Peyer's patch (tissue), 4 donors: ENCODE results near the gene DLGAP4. TPM values are rescaled to one million over a fixed set of nuclear protein-coding genes. Genes with fewer than 3 reads are reported as not detected.
"Not testable (repeated sequence)": the region's sequence is repeated elsewhere in the genome, so short reads cannot be mapped to it uniquely, and the experiment has no call there.

ENCODE experiments used
- DNase-seq, 3 donors: peaks; one replicate each; pipeline ENCODE4 v3.0.0-alpha.2; 2017 to 2019
- H3K27ac ChIP-seq, 4 donors: fragments of 200-600 bp; sonication (generic); one replicate each; pipeline ENCODE4 v1.5.1; 2016 to 2019
- H3K27me3 ChIP-seq, 2 donors: fragments of 200-600 bp; sonication (generic); one replicate each; pipeline ENCODE4 v1.5.1; 2019
- H3K36me3 ChIP-seq, 3 donors: fragments of 200-600 bp; sonication (generic); one replicate each; pipeline ENCODE4 v1.5.1; 2016 to 2019
- H3K4me1 ChIP-seq, 4 donors: fragments of 200-600 bp; sonication (generic); one replicate each; pipeline ENCODE4 v1.5.1; 2016 to 2019
- H3K4me3 ChIP-seq, 4 donors: fragments of 200-600 bp; sonication (generic); 1 replicate in 3 of 4; 2 replicates in 1 of 4; pipeline ENCODE4 v1.5.1; 2016 to 2019; ENCODE audit warnings: mild to moderate bottlenecking in 1 of 4
- H3K9me3 ChIP-seq, 4 donors: fragments of 200-600 bp; sonication (generic); one replicate each; pipeline ENCODE4 v1.5.1; 2016 to 2019; ENCODE audit warnings: mild to moderate bottlenecking in 1 of 4
- CTCF ChIP-seq, 6 experiments: fragments of 450-650 bp in 4 of 6; fragments of 200-600 bp in 2 of 6; sonication (generic) in 1 of 6; IDR thresholded peaks; one replicate each; pipeline ENCODE4 v1.5.1; 2017 to 2019; ENCODE audit warnings: antibody characterized with exemption in 6 of 6, mild to moderate bottlenecking in 3 of 6, moderate library complexity in 1 of 6
- POLR2A ChIP-seq, 2 donors: fragments of 450-650 bp; IDR thresholded peaks; one replicate each; pipeline ENCODE4 v1.5.1; 2017; ENCODE audit warnings: antibody characterized with exemption in 2 of 2, mild to moderate bottlenecking in 2 of 2, moderate library complexity in 2 of 2
- total RNA-seq, 4 donors: library from RNA; depleted of rRNA; stranded (reverse); fragments of >200 nt; gene quantifications; one replicate each; pipeline ENCODE4 v1.1.0, GENCODE V29; 2016

The DLGAP4 gene
- total RNA-seq, 4 donors from 2014 or later = 44.5 to 70.1 (median 59.0) TPM

GRCh38 chr20:36549942-36550789 is 244.0 kb downstream of the DLGAP4 start:
- Histone ChIP-seq H3K27ac (peak overlapping the region in 1 of 4 donors; percentile 61), H3K9me3 (no peaks in the 10 kb centered on the region), H3K36me3 (no peaks in the 10 kb centered on the region), H3K4me1 (no peaks in the 10 kb centered on the region), H3K4me3 (no peak overlapping the region), H3K27me3 (no peaks in the 10 kb centered on the region)
- no peak for DNase-seq
- no peak for TF ChIP-seq CTCF (IDR thresholded peaks at IDR 0.05)
- TF ChIP-seq POLR2A (IDR thresholded peaks at IDR 0.05) = no peak

GRCh38 chr20:36550790-36551299 is 244.7 kb downstream of the DLGAP4 start:
- no peaks in the 10 kb centered on the region for H3K9me3 ChIP-seq

GRCh38 chr20:36555248-36555647 is 249.1 kb downstream of the DLGAP4 start:
- Histone ChIP-seq H3K27ac (no peak overlapping the region), H3K36me3 (no peaks in the 10 kb centered on the region), H3K27me3 (no peaks in the 10 kb centered on the region), H3K9me3 (no peaks in the 10 kb centered on the region), H3K4me3 (no peak overlapping the region), H3K4me1 (peaks cover 0 to 4% (median 0%) of the 10 kb centered on the region in 4 donors)
- DNase-seq = no peak
- TF ChIP-seq CTCF (IDR thresholded peaks at IDR 0.05) = no peak
- no peak for TF ChIP-seq POLR2A (IDR thresholded peaks at IDR 0.05)

More at GRCh38 chr20:36550790-36551299, 244.7 kb downstream of the DLGAP4 start:
- Histone ChIP-seq H3K36me3 (no peaks in the 10 kb centered on the region), H3K27me3 (no peaks in the 10 kb centered on the region), H3K4me3 (no peak overlapping the region), H3K4me1 (no peaks in the 10 kb centered on the region), H3K27ac (peak overlapping the region in 1 of 4 donors; percentile 61)
- no peak for DNase-seq
- TF ChIP-seq POLR2A (IDR thresholded peaks at IDR 0.05) (no peak), CTCF (IDR thresholded peaks at IDR 0.05) (no peak)

- Histone ChIP-seq H3K27me3 (no peaks in the 10 kb centered on the region), H3K27ac (no peak overlapping the region), H3K36me3 (no peaks in the 10 kb centered on the region), H3K4me1 (no peaks in the 10 kb centered on the region), H3K9me3 (no peaks in the 10 kb centered on the region), H3K4me3 (no peak overlapping the region)
- no peak for DNase-seq
- TF ChIP-seq POLR2A (IDR thresholded peaks at IDR 0.05) (no peak), CTCF (IDR thresholded peaks at IDR 0.05) (no peak)
Observed at GRCh38 chr20:36562724-36563123, 256.6 kb downstream of the DLGAP4 start.

GRCh38 chr20:36563374-36563773 is 257.2 kb downstream of the DLGAP4 start:
- Histone ChIP-seq H3K27me3 (no peaks in the 10 kb centered on the region), H3K27ac (no peak overlapping the region), H3K9me3 (no peaks in the 10 kb centered on the region), H3K4me3 (no peak overlapping the region), H3K4me1 (no peaks in the 10 kb centered on the region), H3K36me3 (no peaks in the 10 kb centered on the region)
- TF ChIP-seq POLR2A (IDR thresholded peaks at IDR 0.05) (no peak), CTCF (IDR thresholded peaks at IDR 0.05) (no peak)
- DNase-seq = no peak

- not testable (repeated sequence) for H3K27ac ChIP-seq, H3K27me3 ChIP-seq, DNase-seq, H3K9me3 ChIP-seq, H3K4me3 ChIP-seq, H3K36me3 ChIP-seq, H3K4me1 ChIP-seq
Observed at GRCh38 chr20:36564078-36564725, 258.1 kb downstream of the DLGAP4 start.

- H3K27me3 ChIP-seq, H3K4me3 ChIP-seq, H3K4me1 ChIP-seq, H3K9me3 ChIP-seq, H3K27ac ChIP-seq, DNase-seq, H3K36me3 ChIP-seq: not testable (repeated sequence)
Observed at GRCh38 chr20:36564726-36565121, 258.6 kb downstream of the DLGAP4 start.
